ENCODE results near the gene FBXL20.

- TF ChIP-seq ESRRA (CRISPR knock-in tag; IDR thresholded peaks at IDR 0.05; ENCODE audit: borderline replicate concordance) (no peak), CTCF (IDR thresholded peaks at IDR 0.05) (peak; percentile 94), ZBTB21 (CRISPR knock-in tag; IDR thresholded peaks at IDR 0.05; ENCODE audit: borderline replicate concordance) (no peak), FOXJ3 (CRISPR knock-in tag; IDR thresholded peaks at IDR 0.05; ENCODE audit: borderline replicate concordance) (no peak), E2F1 (CRISPR knock-in tag; IDR thresholded peaks at IDR 0.05) (no peak), GRHL2 (CRISPR knock-in tag; IDR thresholded peaks at IDR 0.05; ENCODE audit: insufficient replicate concordance, severe bottlenecking) (no peak)
Measured at GRCh38 chr17:39244600-39245570, 156.5 kb downstream of the FBXL20 start.

Measured in WTC11 (cell line).